Suprapubic skin (tissue), 3 donors: ENCODE measurements around the gene LPCAT4.

Source experiments
- POLR2AphosphoS5 ChIP-seq, 3 donors: sonication (generic); formaldehyde crosslinking; IDR thresholded peaks; one replicate each; pipeline ENCODE4 v1.6.1; 2017; ENCODE audit warnings: antibody characterized with exemption in 3 of 3
- TF ChIP-seq, protein P1 (sequence below), 2 donors: fragments of 200-600 bp in 1 of 2; fragments of 450-650 bp in 1 of 2; sonication (generic) in 1 of 2; IDR thresholded peaks; one replicate each; pipeline ENCODE4 v1.5.1; 2016 to 2019; ENCODE audit warnings: antibody characterized with exemption in 2 of 2, mild to moderate bottlenecking in 1 of 2, moderate library complexity in 1 of 2

DNA sequence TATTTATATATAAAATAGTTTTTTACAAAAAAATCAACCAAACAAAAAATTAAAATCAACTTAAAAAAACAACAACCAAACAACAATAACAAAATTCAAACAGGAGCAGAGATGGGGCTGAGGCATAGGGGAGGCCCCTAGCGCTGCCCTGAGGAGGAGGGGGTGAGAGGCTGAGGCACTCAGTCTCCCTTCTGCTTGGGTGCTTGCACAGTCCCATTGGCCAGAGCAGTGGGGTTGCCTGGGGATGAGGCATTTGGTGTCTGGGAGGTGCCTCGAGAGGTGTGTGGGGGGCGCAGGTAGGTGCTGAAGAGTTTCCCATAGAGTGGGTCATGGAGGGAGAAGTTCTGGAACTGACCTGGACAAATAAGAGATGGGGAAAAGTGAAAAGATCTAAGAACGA, 8.0 kb downstream of the LPCAT4 start:
- TF ChIP-seq, protein P1, sequence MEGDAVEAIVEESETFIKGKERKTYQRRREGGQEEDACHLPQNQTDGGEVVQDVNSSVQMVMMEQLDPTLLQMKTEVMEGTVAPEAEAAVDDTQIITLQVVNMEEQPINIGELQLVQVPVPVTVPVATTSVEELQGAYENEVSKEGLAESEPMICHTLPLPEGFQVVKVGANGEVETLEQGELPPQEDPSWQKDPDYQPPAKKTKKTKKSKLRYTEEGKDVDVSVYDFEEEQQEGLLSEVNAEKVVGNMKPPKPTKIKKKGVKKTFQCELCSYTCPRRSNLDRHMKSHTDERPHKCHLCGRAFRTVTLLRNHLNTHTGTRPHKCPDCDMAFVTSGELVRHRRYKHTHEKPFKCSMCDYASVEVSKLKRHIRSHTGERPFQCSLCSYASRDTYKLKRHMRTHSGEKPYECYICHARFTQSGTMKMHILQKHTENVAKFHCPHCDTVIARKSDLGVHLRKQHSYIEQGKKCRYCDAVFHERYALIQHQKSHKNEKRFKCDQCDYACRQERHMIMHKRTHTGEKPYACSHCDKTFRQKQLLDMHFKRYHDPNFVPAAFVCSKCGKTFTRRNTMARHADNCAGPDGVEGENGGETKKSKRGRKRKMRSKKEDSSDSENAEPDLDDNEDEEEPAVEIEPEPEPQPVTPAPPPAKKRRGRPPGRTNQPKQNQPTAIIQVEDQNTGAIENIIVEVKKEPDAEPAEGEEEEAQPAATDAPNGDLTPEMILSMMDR (IDR thresholded peaks at IDR 0.05) = no peak
- no peak for TF ChIP-seq POLR2AphosphoS5 (IDR thresholded peaks at IDR 0.05)
